Fibroblast of lung (primary cell): Measurements from ENCODE around the gene TUBA4B. TPM values are rescaled to one million over a fixed set of nuclear protein-coding genes. Genes with fewer than 3 reads are reported as not detected.

Source experiments
- DNase-seq, 2 donors: peaks; one replicate each; pipeline versions ENCODE4 v3.0.0 to v3.0.0-alpha.2; 2010; ENCODE audit warnings: low read depth in 2 of 2
- H2AFZ ChIP-seq: 2 replicates; pipeline ENCODE4 v1.5.1; 2012; ENCODE audit warnings: low read length, control low read depth, inconsistent platforms
- H3K27ac ChIP-seq: 2 replicates; pipeline ENCODE4 v1.5.1; 2011; ENCODE audit warnings: low read length, control low read depth; ENCODE audit not compliant: insufficient read depth
- H3K27me3 ChIP-seq: 2 replicates; pipeline ENCODE4 v1.5.1; 2011; ENCODE audit warnings: mild to moderate bottlenecking, low read length; ENCODE audit not compliant: control insufficient read depth, insufficient read depth
- H3K36me3 ChIP-seq: 2 replicates; pipeline ENCODE4 v1.5.1; 2011; ENCODE audit warnings: low read length; ENCODE audit not compliant: control insufficient read depth, insufficient read depth
- H3K4me1 ChIP-seq: 2 replicates; pipeline ENCODE4 v1.5.1; 2011; ENCODE audit warnings: low read length; ENCODE audit not compliant: control insufficient read depth, insufficient read depth; ENCODE audit errors: extremely low read depth
- H3K4me2 ChIP-seq: 2 replicates; pipeline ENCODE4 v1.5.1; 2011; ENCODE audit warnings: low read length, control low read depth; ENCODE audit not compliant: insufficient read depth; ENCODE audit errors: extremely low read depth
- H3K4me3 ChIP-seq, 4 experiments: fragments of 200-600 bp in 1 of 4; sonication (generic) in 1 of 4; replicated peaks in 1 of 4; 2 replicates each; pipeline ENCODE4 v1.5.1; 2011 to 2016; ENCODE audit warnings: low read length in 4 of 4, low read depth in 3 of 4, mild to moderate bottlenecking in 3 of 4, control low read depth in 2 of 4, inconsistent platforms in 1 of 4, mixed read lengths in 1 of 4; ENCODE audit not compliant: insufficient read depth in 1 of 4; ENCODE audit errors: control extremely low read depth in 1 of 4
- H3K79me2 ChIP-seq: 2 replicates; pipeline ENCODE4 v1.5.1; 2012; ENCODE audit warnings: mild to moderate bottlenecking, low read length, inconsistent platforms; ENCODE audit not compliant: control insufficient read depth, insufficient read depth
- H3K9ac ChIP-seq: 2 replicates; pipeline ENCODE4 v1.5.1; 2011; ENCODE audit warnings: mild to moderate bottlenecking, low read length, control low read depth; ENCODE audit not compliant: insufficient read depth
- H3K9me3 ChIP-seq: 2 replicates; pipeline ENCODE4 v1.5.1; 2012; ENCODE audit warnings: low read depth, low read length; ENCODE audit not compliant: control insufficient read depth, insufficient read depth
- H4K20me1 ChIP-seq: 2 replicates; pipeline ENCODE4 v1.5.1; 2011; ENCODE audit warnings: low read length; ENCODE audit not compliant: control insufficient read depth, insufficient read depth; ENCODE audit errors: extremely low read depth
- CTCF ChIP-seq, 2 donors: IDR thresholded peaks in 1 of 2; conservative IDR thresholded peaks in 1 of 2; 1 replicate in 1 of 2; 2 replicates in 1 of 2; pipeline ENCODE4 v1.5.1; 2011 to 2012; ENCODE audit warnings: low read length in 2 of 2, control low read depth in 1 of 2, inconsistent platforms in 1 of 2, low read depth in 1 of 2, mild to moderate bottlenecking in 1 of 2
- EZH2 ChIP-seq: IDR thresholded peaks from 2 replicates; pipeline ENCODE4 v1.5.1; 2012; ENCODE audit warnings: low read length, control low read depth, mild to moderate bottlenecking; ENCODE audit errors: missing control alignments
- polyA plus RNA-seq, 2 donors: library from polyadenylated mRNA; depleted of rRNA in 1 of 2; stranded (reverse) in 1 of 2; unstranded in 1 of 2; fragments of >200 nt; gene quantifications; 2 replicates each; pipeline ENCODE4 v1.2.1, GENCODE V29; 2011 to 2012; ENCODE audit warnings: missing spikeins in 1 of 2
- total RNA-seq: library from RNA; depleted of rRNA; stranded (reverse); fragments of >200 nt; gene quantifications from 2 replicates; pipeline ENCODE4 v1.2.1, GENCODE V29; 2014

Gene TUBA4B
- total and polyA plus RNA-seq, 2 donors (not counting 1 experiment from before 2014, with no cell fraction given), result not detected

- Histone ChIP-seq H3K27me3 (no peaks in the 10 kb centered on the region), H3K4me2 (peak overlapping the region; percentile 75), H3K4me1 (peaks cover 29% of the 10 kb centered on the region), H3K4me3 (peak overlapping the region in 3 of 4 experiments; percentile 27 to 37 (median 30)), H3K79me2 (peaks cover 8% of the 10 kb centered on the region), H3K27ac (peak overlapping the region; percentile 91), H2AFZ (no peak overlapping the region), H4K20me1 (no peaks in the 10 kb centered on the region), H3K36me3 (peaks cover 23% of the 10 kb centered on the region), H3K9ac (peak overlapping the region; percentile 52), H3K9me3 (no peaks in the 10 kb centered on the region)
- no peak for DNase-seq
- TF ChIP-seq CTCF (conservative IDR thresholded peaks at IDR 0.05 in 1 of 2, IDR thresholded peaks at IDR 0.05 in 1 of 2; ENCODE audit: low read depth in 1 of 2, low read length in 2 of 2), result no peak
- no peak for TF ChIP-seq EZH2
Observed at GRCh38 chr2:219278655-219279150, 25.7 kb downstream of the TUBA4B start.

- Histone ChIP-seq H3K9ac (peak within 1 kb of the TSS; percentile 98), H3K27ac (peak within 1 kb of the TSS; percentile 91), H3K36me3 (peaks cover 23% of the 10 kb centered on the region), H3K4me2 (peak within 1 kb of the TSS; percentile 100), H4K20me1 (no peaks in the 10 kb centered on the region), H3K27me3 (no peaks in the 10 kb centered on the region), H2AFZ (no peak within 1 kb of the TSS), H3K79me2 (peaks cover 8% of the 10 kb centered on the region), H3K4me1 (peaks cover 23% of the 10 kb centered on the region), H3K4me3 (peak within 1 kb of the TSS; percentile 41 to 80 (median 73)), H3K9me3 (no peaks in the 10 kb centered on the region)
- TF ChIP-seq EZH2, result no peak
- no peak for TF ChIP-seq CTCF (conservative IDR thresholded peaks at IDR 0.05 in 1 of 2, IDR thresholded peaks at IDR 0.05 in 1 of 2; ENCODE audit: low read depth in 1 of 2, low read length in 2 of 2)
- peak; percentile 99 for DNase-seq
Observed at GRCh38 chr2:219279151-219279915, 26.3 kb downstream of the TUBA4B start, which contains the start of gene DNAJB2. Gene DNAJB2 (plus strand): TSS chr2:219279366. CDS start chr2:219279834, 468 bp downstream.

- TF ChIP-seq CTCF (conservative IDR thresholded peaks at IDR 0.05 in 1 of 2, IDR thresholded peaks at IDR 0.05 in 1 of 2; ENCODE audit: low read depth in 1 of 2, low read length in 2 of 2) (no peak), EZH2 (no peak)
- H3K4me3 ChIP-seq, result peak overlapping the region; percentile 41 to 80 (median 73)
- H3K27ac ChIP-seq, result peak overlapping the region; percentile 91
- H3K4me1 ChIP-seq, result peaks cover 17% of the 10 kb centered on the region
- peaks cover 8% of the 10 kb centered on the region for H3K79me2 ChIP-seq
- H3K36me3 ChIP-seq, result peaks cover 25% of the 10 kb centered on the region
- no peaks in the 10 kb centered on the region for H4K20me1 ChIP-seq
- no peak for DNase-seq
- no peaks in the 10 kb centered on the region for H3K27me3 ChIP-seq
- peak overlapping the region; percentile 100 for H3K4me2 ChIP-seq
- H2AFZ ChIP-seq, result no peak overlapping the region
- no peaks in the 10 kb centered on the region for H3K9me3 ChIP-seq
- peak overlapping the region; percentile 98 for H3K9ac ChIP-seq
Observed at GRCh38 chr2:219279916-219280516, 27.0 kb downstream of the TUBA4B start.
